Kidney capillary endothelial cell (primary cell): Measurements from ENCODE around the gene VPS13A.

Experiments
- DNase-seq: peaks from one replicate; pipeline ENCODE4 v3.0.0-alpha.2; 2018; ENCODE audit warnings: low spot score

The VPS13A gene

GRCh38 chr9:77177143-77177893 lies at the start of gene VPS13A:
Gene VPS13A (plus strand): TSS chr9:77177534. CDS start chr9:77177705, 171 bp downstream.
- DNase-seq: peak; percentile 86

- no peak for DNase-seq
Measured at GRCh38 chr9:77128125-77128789, 49.1 kb upstream of the VPS13A start.

DNA sequence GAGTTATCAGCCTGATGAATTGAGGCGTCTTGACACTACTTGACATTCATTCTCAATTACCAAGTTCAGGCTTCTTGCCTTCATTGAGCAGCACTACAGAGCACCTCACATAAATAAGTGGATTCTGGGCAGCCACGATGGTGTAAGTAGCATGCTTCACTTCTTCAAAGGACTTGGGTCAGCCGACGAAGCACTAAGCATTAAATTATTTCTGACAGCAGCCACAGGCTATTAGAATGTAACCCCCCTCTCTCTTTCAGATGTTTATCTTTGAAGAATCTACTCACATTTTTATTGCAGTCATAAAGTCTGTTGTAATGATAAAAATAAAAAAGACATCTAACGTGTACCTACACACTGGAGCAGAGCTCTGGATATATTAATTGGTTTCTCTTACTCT lies 45.9 kb upstream of the VPS13A start:
- no peak for DNase-seq

GRCh38 chr9:77133011-77133410 lies 44.3 kb upstream of the VPS13A start:
- no peak for DNase-seq

GRCh38 chr9:77142366-77142765 lies 35.0 kb upstream of the VPS13A start:
- no peak for DNase-seq

GRCh38 chr9:77149879-77150278 lies 27.5 kb upstream of the VPS13A start:
- no peak for DNase-seq

- DNase-seq: no peak
Measured at GRCh38 chr9:77152289-77152688, 25.0 kb upstream of the VPS13A start.

- no peak for DNase-seq
Measured at GRCh38 chr9:77156646-77157371, 20.5 kb upstream of the VPS13A start.

- DNase-seq: no peak
Measured at GRCh38 chr9:77158772-77159513, 18.4 kb upstream of the VPS13A start.

- no peak for DNase-seq
Measured at GRCh38 chr9:77161191-77161590, 16.1 kb upstream of the VPS13A start.

DNA sequence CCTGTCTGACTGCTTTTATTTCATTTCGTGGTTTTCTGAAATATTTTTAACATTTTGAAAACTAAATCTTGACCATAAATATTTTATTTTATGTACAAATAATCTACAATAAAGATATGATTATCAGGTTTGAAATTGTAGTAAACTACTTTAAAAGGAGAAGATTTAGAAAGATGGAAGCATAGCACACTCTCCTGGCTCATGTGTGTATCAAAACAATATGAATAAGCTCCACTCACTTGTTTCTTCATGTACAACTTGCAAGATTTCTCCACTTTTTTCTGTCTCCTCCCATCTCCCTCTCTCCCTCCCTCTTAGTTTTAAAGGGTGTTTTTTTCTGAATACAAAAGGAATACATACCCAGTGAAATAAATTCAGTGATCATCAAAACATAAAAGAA lies 15.4 kb upstream of the VPS13A start:
- DNase-seq: no peak

- DNase-seq: no peak
Measured at GRCh38 chr9:77162366-77162765, 15.0 kb upstream of the VPS13A start.

DNA sequence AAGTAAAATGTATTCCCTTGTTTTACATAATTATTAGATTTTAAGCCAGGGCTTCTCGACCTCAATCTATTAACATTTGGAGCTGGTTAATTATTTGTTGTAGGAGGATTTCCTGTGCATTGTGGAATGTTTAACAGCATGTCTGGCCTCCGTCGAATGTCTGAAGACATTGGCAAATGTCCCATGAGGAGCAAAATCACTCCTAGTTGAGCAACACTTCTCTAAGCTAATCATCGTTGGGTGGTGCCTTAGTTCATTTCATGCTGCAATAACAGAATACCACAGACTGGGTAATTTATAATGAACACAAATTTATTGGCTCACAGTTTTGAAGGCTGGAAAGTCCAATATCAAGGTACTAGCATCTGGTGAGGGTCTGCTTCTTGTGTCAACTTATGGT lies 13.4 kb upstream of the VPS13A start:
- no peak for DNase-seq

DNA sequence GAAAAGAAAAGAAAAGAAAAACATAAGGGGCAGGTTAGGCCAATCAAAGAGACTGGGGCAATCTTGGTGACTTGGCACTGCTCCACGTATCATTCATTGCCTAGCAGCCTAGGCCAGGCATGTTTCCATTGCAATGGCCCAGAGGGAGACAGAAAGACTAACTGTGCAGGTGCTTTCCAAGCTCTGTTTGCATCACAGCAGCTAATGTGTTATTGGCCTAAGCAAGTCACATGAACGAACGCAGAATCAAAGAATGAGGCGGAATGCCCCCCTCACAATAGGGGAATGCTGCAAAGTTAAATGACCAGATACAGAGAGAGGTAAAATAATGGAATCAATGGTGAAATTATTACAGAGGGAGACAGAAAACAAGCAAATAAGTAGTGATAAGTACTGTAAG lies 11.1 kb upstream of the VPS13A start:
- no peak for DNase-seq

DNA sequence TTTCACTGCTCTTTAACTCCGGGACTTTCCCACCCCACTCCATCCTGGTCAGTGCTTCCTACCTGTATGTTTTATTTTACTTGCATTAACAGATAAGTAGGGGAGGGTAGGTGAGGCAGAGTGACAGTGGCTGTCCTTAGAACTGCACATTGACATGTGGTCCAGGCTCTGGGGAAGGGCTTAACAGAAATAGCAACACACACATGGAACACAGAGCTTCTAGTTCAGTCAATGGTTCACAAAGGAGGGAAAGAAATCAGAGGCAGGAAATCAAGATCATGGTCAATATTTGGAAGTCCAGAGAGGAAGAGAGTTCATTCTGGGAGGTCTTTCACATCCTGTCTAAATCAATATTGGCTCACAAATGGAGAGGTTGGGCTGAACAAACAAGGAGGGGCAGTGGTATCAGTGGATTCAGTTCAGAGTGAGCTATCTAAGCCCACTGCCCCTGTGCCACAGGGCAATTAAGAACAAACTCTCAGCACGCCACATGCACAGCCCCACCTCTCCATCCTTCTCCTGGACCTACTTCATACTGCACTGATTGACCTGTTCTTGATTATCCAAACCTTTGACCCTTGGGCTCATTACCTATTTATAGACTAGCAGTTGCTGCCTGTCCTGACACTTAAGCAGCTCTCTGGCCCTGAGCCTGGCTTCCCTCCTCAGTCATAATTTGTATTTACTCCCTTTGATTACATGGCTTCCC lies 6.2 kb upstream of the VPS13A start:
- DNase-seq: no peak

- no peak for DNase-seq
Measured at GRCh38 chr9:77175151-77175550, 2.2 kb upstream of the VPS13A start.

- no peak for DNase-seq
Measured at GRCh38 chr9:77176106-77176505, 1.2 kb upstream of the VPS13A start.

GRCh38 chr9:77176686-77177142 lies 620 bp upstream of the VPS13A start:
- DNase-seq: no peak

DNA sequence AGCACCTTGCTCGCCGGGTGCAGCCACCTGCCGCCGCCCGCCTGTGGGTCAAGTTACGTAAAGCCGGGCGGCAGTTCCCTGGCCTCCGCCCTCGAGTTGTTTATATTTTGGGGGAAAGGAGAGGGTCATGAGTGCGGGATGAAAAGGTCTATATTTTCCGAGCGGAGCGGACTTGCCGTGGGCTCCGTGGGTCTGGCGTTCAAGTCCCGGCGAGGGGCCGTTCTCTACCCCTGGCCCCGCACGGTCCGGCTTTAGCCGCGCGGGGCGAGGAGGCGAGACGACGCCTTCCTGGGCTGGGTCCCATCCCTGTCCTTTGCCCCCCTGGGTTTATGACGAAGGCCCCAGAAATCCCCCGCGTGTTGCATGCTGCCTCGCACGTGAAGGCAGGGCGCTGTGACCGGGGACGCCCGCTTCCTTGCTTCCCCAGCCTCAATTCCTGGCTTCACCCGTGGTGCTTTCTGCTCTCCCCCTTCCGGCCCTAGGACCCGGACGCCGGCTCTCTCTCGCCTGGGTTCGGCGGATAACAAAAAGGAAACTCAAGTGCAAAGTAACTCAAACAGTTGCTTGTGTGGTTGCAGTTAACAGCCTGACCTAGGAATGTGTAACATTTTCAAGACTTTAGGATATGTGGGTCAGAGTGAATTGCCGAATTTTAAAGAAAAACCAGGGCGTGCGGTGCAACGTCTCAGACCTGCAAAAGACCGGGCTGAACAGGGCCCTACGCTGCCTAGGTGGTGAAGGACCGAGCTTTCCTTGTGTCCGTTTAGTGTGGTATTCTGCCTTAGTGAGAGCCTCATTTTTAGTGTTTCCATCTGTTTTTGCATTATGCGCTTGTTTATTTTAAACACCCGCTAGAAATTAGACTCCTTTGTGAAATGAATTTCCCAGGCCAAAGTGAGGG lies 810 bp downstream of the VPS13A start:
- DNase-seq: peak; percentile 21

DNA sequence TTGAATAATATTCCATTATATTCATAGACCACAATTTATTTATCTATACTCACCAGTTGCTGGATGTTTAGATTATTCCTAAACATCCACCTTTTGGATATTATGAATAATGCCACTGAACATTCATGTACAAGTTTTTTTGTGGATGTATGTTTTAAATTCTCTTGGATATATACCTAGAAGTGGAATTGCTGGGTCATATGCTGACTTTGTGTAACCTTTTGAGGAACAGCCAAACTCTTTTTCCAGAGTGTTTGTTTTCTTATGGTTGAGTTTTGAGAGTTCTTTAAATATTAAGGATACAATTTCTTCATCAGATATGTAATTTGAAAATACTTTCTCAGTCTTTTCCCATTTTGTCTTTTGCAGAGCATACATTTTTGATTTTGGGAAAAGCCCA lies 2.7 kb downstream of the VPS13A start:
- DNase-seq: no peak

DNA sequence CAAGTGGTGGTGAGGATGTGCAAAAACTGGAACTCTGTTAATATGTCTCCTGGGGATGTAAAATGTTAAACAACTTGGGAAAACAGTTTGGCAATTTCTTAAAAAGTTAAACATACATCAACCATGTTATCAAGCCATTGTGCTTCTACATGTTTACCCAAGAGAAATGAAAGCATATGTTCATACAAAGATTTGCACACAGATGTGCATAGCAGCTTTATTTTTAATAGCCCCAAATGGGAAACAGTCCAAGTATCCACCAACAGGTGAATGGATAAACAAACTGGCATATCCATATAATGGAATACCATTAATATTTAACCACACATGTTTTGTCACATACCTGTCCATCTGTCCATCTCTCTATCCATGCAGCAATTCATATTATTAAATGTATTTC lies 6.2 kb downstream of the VPS13A start:
- DNase-seq: no peak
